GM23248 (cell line): ENCODE data around the gene ADH1C. TPM values are rescaled to one million over a fixed set of nuclear protein-coding genes. Genes with fewer than 3 reads are reported as not detected.
A peak's percentile ranks its signal among the peaks of the same experiment; 100 is the strongest.

Experiments
- DNase-seq: peaks from one replicate; pipeline ENCODE4 v3.0.0-alpha.2; 2015
- H2AFZ ChIP-seq: fragments of 200-600 bp; sonication (generic); 2 replicates; pipeline ENCODE4 v1.6.1; 2016; ENCODE audit warnings: antibody characterized with exemption
- H3F3A ChIP-seq: fragments of 200-600 bp; sonication (generic); 2 replicates; pipeline ENCODE4 v1.6.1; 2016; ENCODE audit warnings: mild to moderate bottlenecking, antibody characterized with exemption, mixed run types; ENCODE audit not compliant: insufficient read depth
- H3K27ac ChIP-seq: fragments of 200-600 bp; sonication (generic); 2 replicates; pipeline ENCODE4 v1.5.1; 2016; ENCODE audit warnings: mild to moderate bottlenecking
- H3K27me3 ChIP-seq: fragments of 200-600 bp; sonication (generic); replicated peaks from 2 replicates; pipeline ENCODE4 v1.6.1; 2016; ENCODE audit warnings: mild to moderate bottlenecking; ENCODE audit not compliant: insufficient read depth
- H3K36me3 ChIP-seq: fragments of 200-600 bp; sonication (generic); 2 replicates; pipeline ENCODE4 v1.6.1; 2016; ENCODE audit warnings: low read depth, mild to moderate bottlenecking
- H3K4me1 ChIP-seq: fragments of 200-600 bp; sonication (generic); 2 replicates; pipeline ENCODE4 v1.6.1; 2016; ENCODE audit warnings: mild to moderate bottlenecking; ENCODE audit not compliant: insufficient read depth
- H3K4me2 ChIP-seq: fragments of 200-600 bp; sonication (generic); one replicate; pipeline ENCODE4 v1.6.1; 2016; ENCODE audit warnings: mild to moderate bottlenecking; ENCODE audit not compliant: unreplicated experiment
- H3K4me3 ChIP-seq: fragments of 200-600 bp; sonication (generic); 2 replicates; pipeline ENCODE4 v1.5.1; 2016; ENCODE audit warnings: mild to moderate bottlenecking
- H3K79me2 ChIP-seq: fragments of 200-600 bp; sonication (generic); 2 replicates; pipeline ENCODE4 v1.6.1; 2016; ENCODE audit warnings: mild to moderate bottlenecking; ENCODE audit not compliant: insufficient read depth
- H3K9ac ChIP-seq: fragments of 200-600 bp; sonication (generic); 2 replicates; pipeline ENCODE4 v1.6.1; 2016; ENCODE audit warnings: mild to moderate bottlenecking
- H3K9me2 ChIP-seq: fragments of 200-600 bp; sonication (generic); 2 replicates; pipeline ENCODE4 v1.6.1; 2016; ENCODE audit warnings: mixed run types, mild to moderate bottlenecking, moderate library complexity; ENCODE audit not compliant: insufficient read depth
- H3K9me3 ChIP-seq: fragments of 200-600 bp; sonication (generic); one replicate; pipeline ENCODE4 v1.6.1; 2017; ENCODE audit warnings: low read depth
- H4K20me1 ChIP-seq: fragments of 200-600 bp; sonication (generic); 2 replicates; pipeline ENCODE4 v1.6.0; 2016; ENCODE audit not compliant: insufficient read depth
- EZH2 ChIP-seq: fragments of 200-600 bp; sonication (generic); IDR thresholded peaks from 2 replicates; pipeline ENCODE4 v1.6.1; 2018; ENCODE audit warnings: antibody characterized with exemption, mild to moderate bottlenecking; ENCODE audit not compliant: insufficient read depth, poor library complexity, severe bottlenecking
- EZH2phosphoT487 ChIP-seq: fragments of 200-600 bp; sonication (generic); IDR thresholded peaks from 2 replicates; pipeline ENCODE4 v1.6.1; 2018; ENCODE audit warnings: antibody characterized with exemption, moderate library complexity, mild to moderate bottlenecking, low read depth; ENCODE audit not compliant: insufficient read depth
- WGBS, 2 experiments: methylation state at CpG; one replicate each; pipeline ENCODE4 v1.1.6; 2015 to 2017; ENCODE audit warnings: low lambda C conversion rate in 2 of 2, low coverage in 1 of 2; ENCODE audit errors: missing lambda C conversion rate in 2 of 2; 5-methylcytosine and 5-hydroxymethylcytosine counted together
- in situ Hi-C: fragments of 300-500 bp; cut with MboI; formaldehyde crosslinking; loops from 2 replicates; pipeline ENCODE4 v1.15.0; 2020
- polyA plus RNA-seq: library from polyadenylated mRNA; unstranded; fragments of >200 nt; fragmentation: Nextera tagmentation; extraction: Ambion mirVana; gene quantifications from 2 replicates; pipeline ENCODE4 v1.2.1, GENCODE V29; 2016
- total RNA-seq: library from RNA; depleted of rRNA; stranded (reverse); fragments of >200 nt; shearing (Covaris generic); gene quantifications from 2 replicates; pipeline ENCODE4 v1.2.3, GENCODE V29; 2014

The ADH1C gene
- total and polyA plus RNA-seq, 2 experiments from 2014 or later: not detected

DNA sequence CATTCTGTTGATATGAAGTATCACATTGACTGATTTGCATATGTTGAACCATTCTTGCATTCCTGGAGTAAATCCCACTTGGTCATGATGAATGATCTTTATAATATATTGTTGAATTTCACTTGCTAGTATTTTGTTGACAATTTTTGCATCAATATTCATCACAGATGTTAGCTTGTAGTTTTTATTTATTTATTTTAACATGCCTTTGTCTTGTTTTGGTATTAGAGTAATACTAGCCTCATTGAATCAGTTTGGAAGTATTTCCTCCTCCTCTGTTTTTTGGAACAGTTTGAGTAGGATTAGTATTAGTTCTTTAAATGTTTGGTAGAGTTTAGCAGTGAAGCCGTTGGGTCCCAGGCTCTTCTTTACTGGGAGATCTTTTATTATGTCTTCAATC lies 13.9 kb upstream of the ADH1C start:
- no peak for DNase-seq

DNA sequence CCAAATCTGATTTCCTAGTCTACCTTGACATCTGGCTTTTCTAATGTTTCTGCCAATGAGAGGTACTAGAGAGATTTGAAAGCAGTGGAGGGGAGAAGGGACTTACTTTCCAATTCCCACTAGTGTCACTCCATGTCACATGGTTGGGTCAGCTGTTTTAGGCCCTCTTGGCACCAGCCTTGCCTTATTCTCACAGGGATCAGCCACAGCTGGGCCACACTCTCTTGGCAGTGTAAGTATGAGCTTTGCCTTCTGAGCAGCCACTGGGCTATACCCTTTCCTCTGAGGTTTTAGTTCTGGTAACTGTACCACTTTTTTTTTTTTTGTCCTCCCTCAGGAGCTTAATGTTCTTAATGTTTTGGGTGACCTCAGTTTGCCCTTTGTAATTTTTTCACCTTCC lies 10.2 kb upstream of the ADH1C start:
- Histone ChIP-seq H3K9me2 (no peaks in the 10 kb centered on the region), H3K4me1 (peaks cover 13% of the 10 kb centered on the region; the same call in 1 of the 2 replicates), H4K20me1 (no peaks in the 10 kb centered on the region), H2AFZ (no peak overlapping the region), H3F3A (no peaks in the 10 kb centered on the region), H3K27ac (no peak overlapping the region), H3K36me3 (no peaks in the 10 kb centered on the region), H3K27me3 (no peaks in the 10 kb centered on the region), H3K9me3 (no peaks in the 10 kb centered on the region), H3K4me2 (no peak overlapping the region), H3K79me2 (no peaks in the 10 kb centered on the region), H3K4me3 (no peak overlapping the region), H3K9ac (no peak overlapping the region)
- TF ChIP-seq EZH2phosphoT487: no peak
- in situ Hi-C loops: no loop called here
- DNase-seq: no peak

More for the DNA sequence above, 13.9 kb upstream of the ADH1C start:
- Histone ChIP-seq H3K4me2 (no peak overlapping the region), H3K9me2 (no peaks in the 10 kb centered on the region), H3K9me3 (no peaks in the 10 kb centered on the region), H3K36me3 (no peaks in the 10 kb centered on the region), H3K4me1 (peaks cover 8% of the 10 kb centered on the region; the same call in 1 of the 2 replicates), H4K20me1 (no peaks in the 10 kb centered on the region), H2AFZ (no peak overlapping the region), H3F3A (no peaks in the 10 kb centered on the region), H3K4me3 (no peak overlapping the region), H3K27ac (no peak overlapping the region), H3K9ac (no peak overlapping the region), H3K79me2 (no peaks in the 10 kb centered on the region), H3K27me3 (no peaks in the 10 kb centered on the region)
- TF ChIP-seq EZH2phosphoT487 (no peak), EZH2 (no peak)
- in situ Hi-C loops: no loop called here
- WGBS, 2 experiments: 35 to 45% methylated on average over 1 of the region's 1 CpG

DNA sequence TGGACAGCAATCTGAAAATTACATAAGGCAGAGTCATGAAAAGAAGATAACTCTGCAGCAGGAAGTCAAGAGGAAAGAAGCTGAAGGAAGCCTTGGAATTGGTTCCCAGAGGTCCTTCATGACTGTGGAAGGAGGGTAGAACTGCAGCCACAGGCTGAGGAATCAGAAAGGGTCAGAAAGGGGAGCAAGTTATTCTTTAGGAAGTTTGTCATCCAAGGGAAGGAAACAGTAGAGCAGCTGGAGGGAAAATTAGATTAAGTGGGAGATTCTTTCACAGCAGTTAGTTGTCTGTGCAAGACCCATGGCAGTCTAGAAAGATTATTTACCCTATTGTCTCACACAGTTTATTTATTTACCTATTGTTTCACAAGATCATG lies 9.3 kb upstream of the ADH1C start:
- no peak overlapping the region for H3K9ac ChIP-seq
- H3K9me3 ChIP-seq: no peaks in the 10 kb centered on the region
- H3K79me2 ChIP-seq: no peaks in the 10 kb centered on the region
- H2AFZ ChIP-seq: peak overlapping the region; percentile 27
- no peaks in the 10 kb centered on the region for H3K36me3 ChIP-seq
- H3K4me3 ChIP-seq: no peak overlapping the region
- H3K9me2 ChIP-seq: no peaks in the 10 kb centered on the region
- no peak for DNase-seq
- no peaks in the 10 kb centered on the region for H4K20me1 ChIP-seq
- H3F3A ChIP-seq: no peaks in the 10 kb centered on the region
- H3K4me2 ChIP-seq: no peak overlapping the region
- peaks cover 13% of the 10 kb centered on the region; the same call in 1 of the 2 replicates for H3K4me1 ChIP-seq
- in situ Hi-C loops: no loop called here
- H3K27me3 ChIP-seq: no peaks in the 10 kb centered on the region
- no peak for TF ChIP-seq EZH2
- no peak for TF ChIP-seq EZH2phosphoT487
- H3K27ac ChIP-seq: no peak overlapping the region

DNA sequence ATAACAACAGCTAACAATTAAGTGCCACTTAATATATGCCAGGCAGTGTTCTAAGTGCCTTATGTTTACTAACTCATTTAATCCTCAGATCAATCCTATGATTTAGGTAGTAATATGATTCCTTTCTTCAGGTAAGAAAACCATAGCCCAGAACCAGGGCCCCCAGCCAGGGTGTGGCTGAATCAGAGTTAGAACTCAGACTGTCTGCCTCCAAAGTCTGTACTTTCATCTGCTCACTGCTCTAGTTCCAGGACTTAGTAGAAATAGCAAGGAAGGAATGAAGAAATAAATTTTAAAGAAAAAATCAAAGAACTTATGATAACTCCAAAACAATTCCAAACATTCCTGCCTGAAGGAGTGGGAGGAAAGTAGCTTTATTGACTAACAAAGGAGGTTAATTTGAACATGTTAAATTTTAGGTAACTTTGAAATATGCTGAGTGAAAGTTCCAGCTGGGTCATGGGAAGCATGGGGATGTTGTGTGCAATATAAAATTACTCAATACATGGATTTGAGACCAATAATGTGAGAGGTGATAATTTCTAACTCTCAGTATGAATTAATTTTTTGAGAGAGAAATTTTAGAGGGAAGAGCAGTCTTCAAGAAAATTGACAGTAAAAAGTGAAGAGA lies 8.8 kb upstream of the ADH1C start:
- Histone ChIP-seq H3F3A (no peaks in the 10 kb centered on the region), H3K9me2 (no peaks in the 10 kb centered on the region), H3K27me3 (no peaks in the 10 kb centered on the region), H3K4me2 (no peak overlapping the region), H3K36me3 (no peaks in the 10 kb centered on the region), H3K9me3 (no peaks in the 10 kb centered on the region), H2AFZ (peak overlapping the region; percentile 27), H3K9ac (no peak overlapping the region), H4K20me1 (no peaks in the 10 kb centered on the region), H3K4me3 (no peak overlapping the region), H3K27ac (no peak overlapping the region), H3K4me1 (peaks cover 9% of the 10 kb centered on the region; the same call in 1 of the 2 replicates), H3K79me2 (no peaks in the 10 kb centered on the region)
- in situ Hi-C loops: no loop called here
- TF ChIP-seq EZH2 (no peak), EZH2phosphoT487 (no peak)
- DNase-seq: peak; percentile 8
